ENCODE measurements around the gene OSBPL5. TPM values are rescaled to one million over a fixed set of nuclear protein-coding genes. Genes with fewer than 3 reads are reported as not detected.

The OSBPL5 gene
- total and polyA plus RNA-seq, 4 experiments from 2014 or later, result 0.75 to 5.2 (median 2.9) TPM

GRCh38 chr11:3130269-3131071, 34.6 kb downstream of the OSBPL5 start:
- H3K4me1 ChIP-seq (ENCODE audit: insufficient read depth, low read length), result no peaks in the 10 kb centered on the region
- H3K9me3 ChIP-seq (ENCODE audit: control insufficient read depth in 1 of 2, low read length in 2 of 2), result no peaks in the 10 kb centered on the region
- H3K27ac ChIP-seq (ENCODE audit: low read depth, low read length), result no peak overlapping the region
- H3K36me3 ChIP-seq (ENCODE audit: insufficient read depth, low read length), result no peaks in the 10 kb centered on the region
- H3K9me3 Mint-ChIP-seq, result no peaks in the 10 kb centered on the region
- no peaks in the 10 kb centered on the region for H3K27me3 ChIP-seq (ENCODE audit: insufficient read depth, low read length)
- no peak overlapping the region for H3K27ac Mint-ChIP-seq
- no peak overlapping the region for H3K4me3 ChIP-seq (ENCODE audit: low read length in 2 of 2)
- ChIA-PET POLR2A (ENCODE audit: partially characterized antibody) (no interaction called here), CTCF (ENCODE audit: partially characterized antibody) (no interaction called here)
- H3K36me3 Mint-ChIP-seq, result no peaks in the 10 kb centered on the region
- H3K4me1 Mint-ChIP-seq, result peaks cover 0 to 3% (median 0%) of the 10 kb centered on the region in 4 donors
- no peaks in the 10 kb centered on the region for H3K27me3 Mint-ChIP-seq
- intact Hi-C loops (cut with micrococcal nuclease), result no loop called here
- H3K4me3 Mint-ChIP-seq, result no peak overlapping the region
- no peak for DNase-seq

GRCh38 chr11:3129591-3130268, 35.4 kb downstream of the OSBPL5 start:
- H3K4me3 Mint-ChIP-seq, result no peak overlapping the region
- no peaks in the 10 kb centered on the region for H3K27me3 Mint-ChIP-seq
- H3K36me3 Mint-ChIP-seq, result no peaks in the 10 kb centered on the region
- no peaks in the 10 kb centered on the region for H3K4me1 ChIP-seq (ENCODE audit: insufficient read depth, low read length)
- ChIA-PET POLR2A (ENCODE audit: partially characterized antibody) (no interaction called here), CTCF (ENCODE audit: partially characterized antibody) (no interaction called here)
- H3K27me3 ChIP-seq (ENCODE audit: insufficient read depth, low read length), result no peaks in the 10 kb centered on the region
- DNase-seq, result no peak
- no peak overlapping the region for H3K27ac ChIP-seq (ENCODE audit: low read depth, low read length)
- intact Hi-C loops (cut with micrococcal nuclease), result no loop called here
- H3K4me1 Mint-ChIP-seq, result peaks cover 0 to 3% (median 0%) of the 10 kb centered on the region in 4 donors
- no peak overlapping the region for H3K4me3 ChIP-seq (ENCODE audit: low read length in 2 of 2)
- peaks cover 0 to 2% (median 0%) of the 10 kb centered on the region in 8 donors for H3K9me3 Mint-ChIP-seq
- no peak overlapping the region for H3K27ac Mint-ChIP-seq
- no peaks in the 10 kb centered on the region for H3K36me3 ChIP-seq (ENCODE audit: insufficient read depth, low read length)
- H3K9me3 ChIP-seq (ENCODE audit: control insufficient read depth in 1 of 2, low read length in 2 of 2), result no peaks in the 10 kb centered on the region

GRCh38 chr11:3129181-3129590, 35.9 kb downstream of the OSBPL5 start:
- peaks cover 0 to 3% (median 0%) of the 10 kb centered on the region in 4 donors for H3K4me1 Mint-ChIP-seq
- H3K27me3 ChIP-seq (ENCODE audit: insufficient read depth, low read length), result no peaks in the 10 kb centered on the region
- no peaks in the 10 kb centered on the region for H3K36me3 Mint-ChIP-seq
- no peaks in the 10 kb centered on the region for H3K4me1 ChIP-seq (ENCODE audit: insufficient read depth, low read length)
- no peak overlapping the region for H3K4me3 ChIP-seq (ENCODE audit: low read length in 2 of 2)
- H3K4me3 Mint-ChIP-seq, result no peak overlapping the region
- no peaks in the 10 kb centered on the region for H3K36me3 ChIP-seq (ENCODE audit: insufficient read depth, low read length)
- CTCF ChIA-PET (ENCODE audit: partially characterized antibody), result no interaction called here
- intact Hi-C loops (cut with micrococcal nuclease), result no loop called here
- no peak for DNase-seq
- H3K27ac Mint-ChIP-seq, result no peak overlapping the region
- peaks cover 0 to 2% (median 0%) of the 10 kb centered on the region in 8 donors for H3K9me3 Mint-ChIP-seq
- H3K27ac ChIP-seq (ENCODE audit: low read depth, low read length), result no peak overlapping the region
- H3K9me3 ChIP-seq (ENCODE audit: control insufficient read depth in 1 of 2, low read length in 2 of 2), result no peaks in the 10 kb centered on the region
- POLR2A ChIA-PET (ENCODE audit: partially characterized antibody), result no interaction called here
- no peaks in the 10 kb centered on the region for H3K27me3 Mint-ChIP-seq

- Histone ChIP-seq H3K4me3 (ENCODE audit: low read length in 2 of 2) (no peak overlapping the region), H3K9me3 (ENCODE audit: control insufficient read depth in 1 of 2, low read length in 2 of 2) (no peaks in the 10 kb centered on the region), H3K4me1 (ENCODE audit: insufficient read depth, low read length) (no peaks in the 10 kb centered on the region), H3K27ac (ENCODE audit: low read depth, low read length) (no peak overlapping the region), H3K27me3 (ENCODE audit: insufficient read depth, low read length) (no peaks in the 10 kb centered on the region), H3K36me3 (ENCODE audit: insufficient read depth, low read length) (no peaks in the 10 kb centered on the region)
- POLR2A ChIA-PET (ENCODE audit: partially characterized antibody), result no interaction called here
- CTCF ChIA-PET (ENCODE audit: partially characterized antibody), result no interaction called here
- intact Hi-C loops (cut with micrococcal nuclease), result no loop called here
- no peak for DNase-seq
- Mint-ChIP-seq H3K36me3 (no peaks in the 10 kb centered on the region), H3K4me3 (no peak overlapping the region), H3K27ac (no peak overlapping the region), H3K9me3 (peaks cover 0 to 2% (median 0%) of the 10 kb centered on the region in 8 donors), H3K27me3 (no peaks in the 10 kb centered on the region), H3K4me1 (peaks cover 0 to 3% (median 0%) of the 10 kb centered on the region in 4 donors)
Observed at GRCh38 chr11:3128356-3129180, 36.5 kb downstream of the OSBPL5 start.

GRCh38 chr11:3127706-3128355, 37.3 kb downstream of the OSBPL5 start:
- CTCF ChIA-PET (ENCODE audit: partially characterized antibody), result no interaction called here
- Mint-ChIP-seq H3K27ac (no peak overlapping the region), H3K36me3 (no peaks in the 10 kb centered on the region), H3K27me3 (no peaks in the 10 kb centered on the region), H3K9me3 (peaks cover 0 to 2% (median 0%) of the 10 kb centered on the region in 8 donors), H3K4me3 (no peak overlapping the region), H3K4me1 (peaks cover 0 to under 1% (median 0%) of the 10 kb centered on the region in 4 donors)
- H3K27ac ChIP-seq (ENCODE audit: low read depth, low read length), result no peak overlapping the region
- POLR2A ChIA-PET (ENCODE audit: partially characterized antibody), result no interaction called here
- H3K9me3 ChIP-seq (ENCODE audit: control insufficient read depth in 1 of 2, low read length in 2 of 2), result no peaks in the 10 kb centered on the region
- H3K4me1 ChIP-seq (ENCODE audit: insufficient read depth, low read length), result no peaks in the 10 kb centered on the region
- no peak overlapping the region for H3K4me3 ChIP-seq (ENCODE audit: low read length in 2 of 2)
- H3K27me3 ChIP-seq (ENCODE audit: insufficient read depth, low read length), result no peaks in the 10 kb centered on the region
- no peaks in the 10 kb centered on the region for H3K36me3 ChIP-seq (ENCODE audit: insufficient read depth, low read length)
- intact Hi-C loops (cut with micrococcal nuclease), result no loop called here
- no peak for DNase-seq

- no peaks in the 10 kb centered on the region for H3K4me1 Mint-ChIP-seq
- H3K4me3 Mint-ChIP-seq, result no peak overlapping the region
- H3K27ac Mint-ChIP-seq, result no peak overlapping the region
- peaks cover 0 to 2% (median 0%) of the 10 kb centered on the region in 8 donors for H3K9me3 Mint-ChIP-seq
- Histone ChIP-seq H3K36me3 (ENCODE audit: insufficient read depth, low read length) (no peaks in the 10 kb centered on the region), H3K27ac (ENCODE audit: low read depth, low read length) (no peak overlapping the region), H3K9me3 (ENCODE audit: control insufficient read depth in 1 of 2, low read length in 2 of 2) (no peaks in the 10 kb centered on the region), H3K4me3 (ENCODE audit: low read length in 2 of 2) (no peak overlapping the region), H3K4me1 (ENCODE audit: insufficient read depth, low read length) (no peaks in the 10 kb centered on the region), H3K27me3 (ENCODE audit: insufficient read depth, low read length) (no peaks in the 10 kb centered on the region)
- H3K36me3 Mint-ChIP-seq, result no peaks in the 10 kb centered on the region
- H3K27me3 Mint-ChIP-seq, result no peaks in the 10 kb centered on the region
- CTCF ChIA-PET (ENCODE audit: partially characterized antibody), result no interaction called here
- intact Hi-C loops (cut with micrococcal nuclease), result no loop called here
- no peak for DNase-seq
- POLR2A ChIA-PET (ENCODE audit: partially characterized antibody), result no interaction called here
Observed at GRCh38 chr11:3126901-3127691, 38.0 kb downstream of the OSBPL5 start.
